Fibroblast of the aortic adventitia (primary cell): Measurements from ENCODE around the gene LCTL. TPM values are rescaled to one million over a fixed set of nuclear protein-coding genes. Genes with fewer than 3 reads are reported as not detected.

Experiments
- DNase-seq: peaks from one replicate; pipeline ENCODE4 v3.0.0-alpha.2; 2010; ENCODE audit warnings: low read depth
- H3K4me3 ChIP-seq: 2 replicates; pipeline ENCODE4 v1.5.1; 2011; ENCODE audit warnings: low read depth, mild to moderate bottlenecking, control low read depth, low read length, moderate library complexity
- total RNA-seq: library from RNA; depleted of rRNA; stranded (reverse); fragments of >200 nt; gene quantifications from 2 replicates; pipeline ENCODE4 v1.2.3, GENCODE V29; 2012; ENCODE audit warnings: low replicate concordance
- TF ChIP-seq, protein P1 (sequence below): IDR thresholded peaks from 2 replicates; pipeline ENCODE4 v1.5.1; 2011; ENCODE audit warnings: mild to moderate bottlenecking, low read length, control low read depth, inconsistent platforms; ENCODE audit not compliant: insufficient read depth

LCTL gene
- total RNA-seq, 1 donor: 0.09 TPM

DNA sequence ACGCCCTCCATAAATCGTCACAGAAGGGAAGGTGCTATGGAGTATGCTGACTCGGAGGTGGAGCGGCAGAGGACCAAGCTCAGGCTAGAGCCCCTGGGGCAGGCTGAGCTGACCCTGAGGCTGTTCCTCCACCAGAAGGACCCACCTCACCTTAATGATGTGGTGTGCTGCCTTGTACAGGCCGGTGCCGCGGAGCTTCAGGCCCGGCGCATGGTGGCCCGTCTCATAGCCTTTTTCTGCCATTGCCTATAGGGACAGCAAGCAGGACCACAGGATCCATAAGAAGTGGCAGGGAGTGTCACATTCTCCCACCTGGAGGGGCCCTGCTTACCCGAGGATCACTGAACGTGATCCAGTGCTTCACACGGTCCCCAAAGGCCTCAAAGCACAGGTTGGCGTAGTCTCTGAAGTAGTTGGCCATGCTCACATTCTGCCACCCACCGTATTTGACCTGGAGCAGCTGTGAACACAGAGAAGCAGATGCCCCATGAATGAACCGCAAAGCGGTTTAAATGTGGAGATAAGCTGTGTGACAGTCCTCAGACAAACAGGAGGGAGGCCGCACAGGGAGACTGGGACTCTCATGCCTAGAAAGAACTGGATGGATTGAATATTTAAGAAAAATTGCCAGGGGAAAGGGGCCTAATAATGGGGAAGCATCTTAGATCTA, 4.8 kb downstream of the LCTL start:
- no peak for DNase-seq
- TF ChIP-seq, protein P1, sequence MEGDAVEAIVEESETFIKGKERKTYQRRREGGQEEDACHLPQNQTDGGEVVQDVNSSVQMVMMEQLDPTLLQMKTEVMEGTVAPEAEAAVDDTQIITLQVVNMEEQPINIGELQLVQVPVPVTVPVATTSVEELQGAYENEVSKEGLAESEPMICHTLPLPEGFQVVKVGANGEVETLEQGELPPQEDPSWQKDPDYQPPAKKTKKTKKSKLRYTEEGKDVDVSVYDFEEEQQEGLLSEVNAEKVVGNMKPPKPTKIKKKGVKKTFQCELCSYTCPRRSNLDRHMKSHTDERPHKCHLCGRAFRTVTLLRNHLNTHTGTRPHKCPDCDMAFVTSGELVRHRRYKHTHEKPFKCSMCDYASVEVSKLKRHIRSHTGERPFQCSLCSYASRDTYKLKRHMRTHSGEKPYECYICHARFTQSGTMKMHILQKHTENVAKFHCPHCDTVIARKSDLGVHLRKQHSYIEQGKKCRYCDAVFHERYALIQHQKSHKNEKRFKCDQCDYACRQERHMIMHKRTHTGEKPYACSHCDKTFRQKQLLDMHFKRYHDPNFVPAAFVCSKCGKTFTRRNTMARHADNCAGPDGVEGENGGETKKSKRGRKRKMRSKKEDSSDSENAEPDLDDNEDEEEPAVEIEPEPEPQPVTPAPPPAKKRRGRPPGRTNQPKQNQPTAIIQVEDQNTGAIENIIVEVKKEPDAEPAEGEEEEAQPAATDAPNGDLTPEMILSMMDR: no peak

DNA sequence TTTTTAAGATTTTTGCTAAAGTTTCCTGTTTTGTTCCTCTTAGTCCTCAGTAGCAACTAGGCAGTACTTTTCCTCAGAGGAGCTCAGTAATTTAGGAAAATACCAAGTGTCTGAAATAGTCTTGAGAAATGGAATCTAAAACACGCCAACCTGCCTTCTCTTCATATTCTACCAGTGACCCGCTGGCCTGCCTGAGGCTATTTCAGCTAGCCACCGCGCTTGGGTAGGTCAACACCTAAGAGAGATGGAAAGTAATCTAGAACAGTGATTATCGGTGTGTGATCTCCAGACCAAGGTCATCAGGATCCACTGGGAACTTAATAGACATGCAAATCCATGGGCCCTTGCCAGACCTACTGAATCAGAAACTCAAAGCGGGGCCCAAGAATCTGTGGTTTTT, 7.5 kb downstream of the LCTL start:
- no peak for DNase-seq
- H3K4me3 ChIP-seq: no peak overlapping the region
- TF ChIP-seq, protein P1: no peak

More for the DNA sequence above, 4.8 kb downstream of the LCTL start:
- no peak overlapping the region for H3K4me3 ChIP-seq

DNA sequence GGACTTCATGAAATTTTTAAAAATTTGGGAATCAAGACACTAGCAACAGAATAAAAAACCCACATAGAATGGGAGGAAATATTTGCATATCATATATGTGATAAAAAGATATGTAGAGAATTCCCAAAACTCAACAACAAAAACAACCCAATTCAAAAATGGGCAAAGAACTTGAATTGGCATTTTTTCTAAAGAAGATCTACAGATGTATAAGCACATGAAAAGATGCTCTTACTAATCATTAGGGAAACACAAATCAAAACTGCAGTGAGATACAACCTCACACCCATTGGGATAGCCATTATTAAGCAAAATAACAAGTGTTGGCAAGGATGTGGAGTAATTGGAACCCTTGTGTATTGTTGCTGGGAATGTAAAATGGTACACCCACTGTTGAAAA, 10.1 kb downstream of the LCTL start:
- TF ChIP-seq, protein P1: no peak
- no peak for DNase-seq

DNA sequence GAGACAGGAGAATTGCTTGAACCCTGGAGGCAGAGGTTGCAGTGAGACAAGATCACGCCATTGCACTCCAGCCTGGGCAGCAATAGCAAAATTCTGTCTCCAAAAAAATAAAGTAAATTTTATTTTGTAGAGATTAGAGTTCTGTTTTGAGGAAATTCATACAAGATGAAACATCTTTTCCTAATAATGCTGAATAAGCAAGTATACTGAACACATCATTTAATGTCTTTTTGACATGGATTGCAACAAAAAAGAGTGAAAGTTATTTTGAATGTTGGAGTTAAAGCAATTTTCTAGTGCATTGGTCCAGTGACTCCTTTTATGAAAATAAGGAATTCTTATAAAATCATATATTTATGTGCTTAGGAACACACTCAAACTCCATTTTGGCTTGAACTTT, 20.5 kb downstream of the LCTL start:
- no peak overlapping the region for H3K4me3 ChIP-seq
- DNase-seq: no peak
- TF ChIP-seq, protein P1: no peak

More for the DNA sequence above, 10.1 kb downstream of the LCTL start:
- H3K4me3 ChIP-seq: no peak overlapping the region

DNA sequence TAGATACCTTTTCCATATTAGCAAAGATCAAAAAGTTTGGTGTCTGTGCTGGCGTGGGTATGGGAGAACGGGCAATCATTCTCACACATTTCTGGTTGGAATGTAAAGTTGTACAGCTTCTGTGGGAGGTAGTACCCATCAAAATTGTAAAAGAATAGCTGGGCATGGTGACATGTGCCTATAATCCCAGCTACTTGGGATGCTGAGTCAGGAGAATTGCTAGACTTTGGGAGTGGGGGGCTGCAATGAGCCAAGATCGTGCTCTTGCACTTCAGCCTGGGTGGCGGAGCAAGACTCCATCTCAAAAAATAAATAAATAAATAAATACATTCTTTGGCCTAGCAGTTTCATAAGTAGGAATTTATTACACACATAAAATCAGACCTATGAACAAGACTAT, 22.9 kb downstream of the LCTL start:
- TF ChIP-seq, protein P1: no peak

DNA sequence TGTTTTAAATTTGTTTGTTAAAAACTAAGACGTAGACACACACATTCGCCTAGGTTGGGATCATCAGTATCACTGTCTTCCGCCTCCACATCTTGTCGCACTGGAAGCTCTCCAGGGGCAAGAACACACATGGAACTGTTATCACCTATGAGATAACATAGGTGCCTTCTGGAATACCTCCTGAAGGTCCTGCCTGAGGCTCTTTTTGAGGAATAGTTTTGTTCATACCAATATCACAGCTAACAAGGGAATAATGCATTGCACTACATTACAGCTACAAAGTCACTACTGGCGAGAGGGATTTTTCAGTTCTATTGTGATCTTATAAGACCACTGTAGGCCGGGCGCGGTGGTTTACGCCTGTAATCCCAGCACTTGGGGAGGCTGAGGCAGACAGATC, 30.7 kb downstream of the LCTL start:
- DNase-seq: no peak
- TF ChIP-seq, protein P1: no peak
- H3K4me3 ChIP-seq: no peak overlapping the region

More for the DNA sequence above, 22.9 kb downstream of the LCTL start:
- no peak for DNase-seq
- H3K4me3 ChIP-seq: no peak overlapping the region

DNA sequence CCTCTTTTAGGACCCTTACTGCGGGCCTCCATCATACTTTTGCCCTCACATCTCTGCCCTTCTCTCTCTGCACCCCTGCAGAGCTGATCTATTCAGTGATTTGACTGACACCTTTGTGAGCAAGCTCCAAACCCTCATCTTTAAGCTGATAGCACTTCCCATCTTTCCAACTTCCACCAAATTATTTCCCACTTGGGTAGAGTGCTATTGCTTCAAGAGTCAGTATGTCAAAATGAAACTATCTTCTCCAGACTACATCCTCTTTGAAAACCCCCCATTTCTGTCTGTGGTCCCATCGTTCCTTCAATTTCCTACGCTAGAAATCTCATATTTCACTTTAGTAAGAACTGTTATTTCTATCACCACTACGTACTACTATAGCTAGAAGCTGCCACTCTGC, 41.0 kb downstream of the LCTL start:
- no peak overlapping the region for H3K4me3 ChIP-seq
- TF ChIP-seq, protein P1: no peak
- DNase-seq: no peak
